PC-9 (cell line): Measurements from ENCODE around the gene CCDC137.

Experiments used
- CTCF ChIP-seq: fragments of 200-600 bp; sonication (generic); conservative IDR thresholded peaks from 2 replicates; pipeline ENCODE4 v1.6.1; 2017; ENCODE audit warnings: mixed run types, antibody characterized with exemption, mild to moderate bottlenecking, moderate library complexity
- EZH2 ChIP-seq: fragments of 200-600 bp; sonication (generic); IDR thresholded peaks from 2 replicates; pipeline ENCODE4 v1.8.0; 2017; ENCODE audit warnings: antibody characterized with exemption, low read depth

GRCh38 chr17:81696218-81696941 lies 29.8 kb downstream of the CCDC137 start:
- no peak for TF ChIP-seq CTCF
- TF ChIP-seq EZH2 = no peak
